H7 (cell line): Measurements from ENCODE around the gene PNPLA7. TPM values are rescaled to one million over a fixed set of nuclear protein-coding genes. Genes with fewer than 3 reads are reported as not detected.

Source experiments
- DNase-seq: peaks from one replicate; pipeline ENCODE4 v3.0.0; 2012
- H3K27me3 ChIP-seq: 2 replicates; pipeline ENCODE4 v1.6.0; 2011; ENCODE audit warnings: mild to moderate bottlenecking, low read length; ENCODE audit not compliant: control insufficient read depth, insufficient read depth
- H3K36me3 ChIP-seq: replicated peaks from 2 replicates; pipeline ENCODE4 v1.5.1; 2011; ENCODE audit warnings: low read length; ENCODE audit not compliant: control insufficient read depth, insufficient read depth
- H3K4me3 ChIP-seq: 2 replicates; pipeline ENCODE4 v1.5.1; 2011; ENCODE audit warnings: low read depth, mild to moderate bottlenecking, control low read depth, low read length, moderate library complexity; ENCODE audit not compliant: insufficient read depth
- total RNA-seq: library from RNA; depleted of rRNA; stranded (reverse); fragments of >200 nt; shearing (Covaris generic); gene quantifications from 2 replicates; pipeline ENCODE4 v1.2.3, GENCODE V29; 2014

The PNPLA7 gene
- total RNA-seq, 1 experiment from 2014 or later, result 0.14 TPM

DNA sequence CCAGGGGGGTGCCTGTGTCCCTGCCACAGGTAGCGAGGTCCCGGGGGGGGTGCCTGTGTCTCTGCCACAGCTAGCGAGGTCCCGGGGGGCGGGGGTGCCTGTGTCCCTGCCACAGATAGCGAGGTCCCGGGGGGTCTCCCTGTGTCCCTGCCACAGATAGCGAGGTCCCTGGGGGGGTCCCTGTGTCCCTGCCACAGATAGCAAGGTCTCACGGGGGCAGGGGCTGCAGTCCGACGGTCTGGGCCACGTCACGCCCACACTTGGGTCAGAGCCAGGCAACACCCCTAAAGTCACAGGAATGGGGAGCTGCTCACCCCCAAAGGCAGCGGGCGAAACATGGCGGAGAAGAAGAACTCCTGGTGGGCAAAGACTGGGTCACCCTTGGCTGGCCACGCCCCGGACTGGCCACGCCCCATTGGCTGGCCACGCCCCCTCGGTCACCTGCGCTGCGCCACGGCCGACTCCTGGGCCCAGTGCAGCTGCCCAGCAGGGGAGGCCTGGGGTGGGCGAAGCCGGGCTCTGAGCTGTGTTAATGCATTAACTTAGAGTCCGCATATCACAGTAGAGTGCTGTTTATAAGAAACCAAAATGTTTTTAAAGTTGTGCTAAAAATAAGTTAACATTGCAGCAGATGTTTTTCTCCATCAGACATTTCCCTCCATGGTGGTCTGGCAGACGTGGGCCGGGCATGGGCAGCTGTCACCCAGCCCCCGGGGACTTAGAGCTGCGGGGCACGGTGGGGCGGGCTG is 120.1 kb downstream of the PNPLA7 start:
- Histone ChIP-seq H3K4me3 (no peak overlapping the region), H3K36me3 (no peaks in the 10 kb centered on the region), H3K27me3 (no peaks in the 10 kb centered on the region)
- peak; percentile 93 for DNase-seq

- no peaks in the 10 kb centered on the region for H3K36me3 ChIP-seq
- H3K4me3 ChIP-seq, result no peak overlapping the region
- DNase-seq, result no peak
- no peaks in the 10 kb centered on the region; the same call in 1 of the 2 replicates for H3K27me3 ChIP-seq
Measured at GRCh38 chr9:137429546-137429890, 120.7 kb downstream of the PNPLA7 start.

DNA sequence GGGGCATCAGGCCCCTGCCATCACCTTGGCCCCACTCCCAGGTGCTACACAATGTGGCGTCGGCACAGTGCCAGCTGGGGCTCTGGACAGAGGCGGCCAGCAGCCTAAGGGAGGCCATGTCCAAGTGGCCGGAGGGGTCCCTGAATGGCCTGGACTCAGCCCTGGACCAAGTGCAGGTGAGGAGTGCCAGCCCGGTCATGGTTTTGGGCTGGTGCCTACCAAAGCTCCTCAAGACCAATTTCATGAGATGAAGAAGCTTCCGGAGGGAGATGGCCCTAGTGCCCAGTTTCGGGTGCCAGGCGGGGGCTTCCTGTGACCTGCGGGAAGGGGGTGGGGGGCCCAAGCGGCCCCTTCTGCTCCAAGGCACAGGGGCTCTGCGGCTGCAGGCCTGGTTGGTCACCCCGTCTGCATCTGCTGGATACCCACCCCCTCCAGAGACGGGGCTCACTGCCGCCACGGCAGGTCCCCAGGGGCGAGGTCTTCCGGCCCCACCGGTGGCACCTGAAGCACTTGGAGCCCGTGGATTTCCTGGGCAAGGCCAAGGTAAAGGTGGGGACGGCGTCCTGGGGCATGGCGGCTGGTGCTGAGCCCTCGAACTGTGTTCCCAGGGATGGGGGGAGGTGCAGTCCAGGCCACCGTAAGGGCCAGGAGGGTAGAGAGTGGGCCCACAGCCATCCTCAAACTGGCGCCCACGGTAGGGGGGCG is 121.2 kb downstream of the PNPLA7 start:
- H3K27me3 ChIP-seq, result peaks cover 2% of the 10 kb centered on the region; the same call in 1 of the 2 replicates
- no peak overlapping the region for H3K4me3 ChIP-seq
- DNase-seq, result peak; percentile 52
- no peaks in the 10 kb centered on the region for H3K36me3 ChIP-seq

DNA sequence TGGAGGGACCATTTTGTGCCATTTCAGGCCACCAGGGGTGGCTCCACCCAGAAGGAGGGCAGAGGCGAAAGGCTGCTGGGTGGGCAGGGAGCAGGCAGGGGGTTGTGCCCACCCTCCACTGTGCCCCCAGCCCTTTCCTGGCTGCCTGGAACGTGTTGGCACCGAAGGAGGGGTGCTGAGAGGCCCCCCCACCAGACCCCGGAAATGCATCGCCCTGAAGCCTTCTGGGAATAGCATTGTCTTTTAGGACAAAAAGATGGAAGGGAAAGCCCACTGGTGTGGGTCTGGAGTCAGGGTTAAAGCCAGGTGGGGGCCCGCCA is 121.9 kb downstream of the PNPLA7 start:
- peaks cover 8% of the 10 kb centered on the region for H3K27me3 ChIP-seq

DNA sequence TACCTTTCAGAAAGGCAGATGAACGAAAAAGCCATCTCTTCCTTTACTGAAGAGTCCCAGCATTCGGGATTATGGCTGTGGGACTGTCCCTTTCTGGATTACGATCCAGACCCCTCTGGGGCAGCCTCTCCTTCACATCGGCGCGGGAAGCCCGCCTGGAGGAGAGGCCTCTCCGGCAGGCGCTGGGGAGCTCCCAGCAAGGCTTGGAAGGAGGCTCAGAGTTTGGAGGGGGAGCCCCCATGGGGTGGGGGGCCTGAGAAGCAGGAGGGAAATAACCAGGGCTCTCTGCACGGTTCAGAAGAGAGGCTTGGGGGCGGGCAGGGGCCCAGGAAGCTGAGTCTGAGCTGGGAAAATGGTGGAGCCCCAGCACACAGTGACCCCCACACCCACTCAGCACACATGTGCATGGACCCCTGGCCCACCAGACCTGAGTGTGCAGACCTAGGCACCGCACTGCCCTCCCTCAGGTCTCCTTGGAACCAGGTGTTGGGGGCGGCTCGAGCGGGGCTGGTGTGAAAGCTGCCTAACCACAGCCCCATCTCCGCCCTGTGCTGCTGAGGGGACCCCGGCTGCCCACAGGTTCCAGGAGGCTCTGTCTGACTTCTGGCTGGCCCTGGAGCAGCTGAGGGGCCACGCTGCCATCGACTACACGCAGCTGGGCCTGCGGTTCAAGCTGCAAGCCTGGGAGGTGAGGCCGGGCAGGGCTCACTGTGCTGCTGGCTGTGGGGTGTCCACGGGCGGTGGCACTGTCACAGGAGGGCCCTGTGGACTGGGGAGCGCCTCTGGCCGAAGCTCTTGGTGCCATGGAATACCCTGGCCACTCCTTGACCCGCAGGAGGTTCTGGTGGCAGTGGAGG is 122.5 kb downstream of the PNPLA7 start:
- no peak overlapping the region for H3K4me3 ChIP-seq
- peaks cover 8% of the 10 kb centered on the region for H3K27me3 ChIP-seq
- no peaks in the 10 kb centered on the region for H3K36me3 ChIP-seq
- peak; percentile 47 for DNase-seq

More for the DNA sequence above, 121.9 kb downstream of the PNPLA7 start:
- Histone ChIP-seq H3K4me3 (no peak overlapping the region), H3K36me3 (no peaks in the 10 kb centered on the region)
- no peak for DNase-seq

GRCh38 chr9:137426018-137426681 is 124.1 kb downstream of the PNPLA7 start:
- H3K36me3 ChIP-seq, result no peaks in the 10 kb centered on the region
- H3K27me3 ChIP-seq, result peaks cover 8% of the 10 kb centered on the region
- peak; percentile 30 for DNase-seq
- no peak overlapping the region for H3K4me3 ChIP-seq

- DNase-seq, result peak; percentile 78
- peaks cover 8% of the 10 kb centered on the region for H3K27me3 ChIP-seq
- no peaks in the 10 kb centered on the region for H3K36me3 ChIP-seq
- H3K4me3 ChIP-seq, result peak overlapping the region; percentile 43
Measured at GRCh38 chr9:137423514-137424291, 126.5 kb downstream of the PNPLA7 start.

GRCh38 chr9:137422604-137423513 is 127.3 kb downstream of the PNPLA7 start, which contains the start of the genes EXD3 and NOXA1:
EXD3 (minus strand) TSS chr9:137423162; CDS start chr9:137395357, 27,805 bp downstream.
NOXA1 (plus strand) TSS chr9:137423393; CDS start chr9:137423530, 137 bp downstream.
- DNase-seq, result peak; percentile 100
- H3K27me3 ChIP-seq, result peaks cover 8% of the 10 kb centered on the region
- no peaks in the 10 kb centered on the region for H3K36me3 ChIP-seq
- H3K4me3 ChIP-seq, result peak within 1 kb of the TSS; percentile 67

DNA sequence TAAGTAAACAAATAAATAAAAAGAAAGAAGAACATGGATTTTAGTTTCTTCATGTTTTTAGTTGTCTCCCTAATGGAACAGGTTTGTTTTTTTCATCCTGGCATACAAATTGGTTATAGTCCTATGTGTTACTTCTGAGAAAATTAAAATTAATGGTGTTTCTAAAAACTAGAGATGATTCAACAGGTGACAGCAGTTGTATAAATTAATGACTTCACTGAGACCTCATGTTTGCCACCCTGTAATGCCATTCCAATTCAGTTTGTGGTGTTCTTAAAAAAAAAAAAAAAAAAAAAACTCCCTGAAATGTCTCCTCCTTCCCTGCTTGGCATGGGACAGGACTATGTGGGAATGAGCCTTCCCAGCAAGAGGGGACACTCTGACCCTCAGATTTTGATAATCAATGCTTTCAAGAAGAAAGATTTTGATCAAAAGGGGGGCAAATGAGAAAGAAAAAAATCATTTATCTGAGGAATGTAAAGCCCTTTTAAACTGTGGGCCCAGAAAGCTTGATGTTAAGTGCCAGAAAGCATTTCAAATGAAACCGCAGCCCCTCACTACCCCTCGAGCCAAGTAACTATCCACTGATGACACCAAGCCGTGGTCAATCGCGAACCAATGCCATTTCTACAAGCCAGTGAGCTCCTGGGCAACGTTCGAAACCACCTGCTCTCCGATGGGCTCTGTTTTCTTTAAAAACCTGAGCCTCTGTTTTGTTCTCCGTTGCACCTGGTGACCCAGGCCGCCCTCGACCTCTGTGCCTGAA is 128.2 kb downstream of the PNPLA7 start:
- Histone ChIP-seq H3K4me3 (peak overlapping the region; percentile 67), H3K36me3 (no peaks in the 10 kb centered on the region), H3K27me3 (peaks cover 8% of the 10 kb centered on the region)
- no peak for DNase-seq

- no peak overlapping the region for H3K4me3 ChIP-seq
- DNase-seq, result no peak
- no peaks in the 10 kb centered on the region for H3K36me3 ChIP-seq
- H3K27me3 ChIP-seq, result no peaks in the 10 kb centered on the region
Measured at GRCh38 chr9:137417161-137418021, 132.8 kb downstream of the PNPLA7 start.

DNA sequence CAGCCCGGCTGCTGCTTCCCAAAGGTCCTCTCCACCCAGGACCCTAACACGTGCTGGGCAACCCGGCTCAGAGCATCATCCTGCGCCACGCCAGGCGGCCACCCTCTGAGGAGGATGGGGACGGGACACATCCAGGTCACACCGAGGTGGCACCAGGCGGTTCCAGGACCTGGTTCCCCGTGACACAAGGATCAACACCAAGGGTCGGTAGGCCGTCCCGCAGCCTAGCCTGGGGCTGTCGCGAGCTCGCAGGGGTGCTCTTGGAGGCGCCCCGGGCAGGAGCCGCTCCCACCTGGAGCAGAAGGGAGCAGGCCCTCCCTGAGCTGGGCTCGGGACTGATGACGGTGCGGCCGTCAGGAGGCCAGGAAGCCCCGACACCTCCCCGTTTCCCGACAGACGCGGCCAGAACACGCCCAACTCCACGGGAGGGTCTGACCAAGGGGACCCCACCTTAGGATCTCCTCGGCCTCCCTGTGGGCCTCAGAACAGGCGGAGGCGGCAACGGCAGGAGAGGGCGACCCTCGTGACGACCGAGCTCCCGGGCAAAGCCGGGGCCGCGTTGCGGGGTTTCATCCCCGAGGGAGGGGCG is 133.5 kb downstream of the PNPLA7 start:
- Histone ChIP-seq H3K4me3 (no peak overlapping the region), H3K27me3 (no peaks in the 10 kb centered on the region), H3K36me3 (no peaks in the 10 kb centered on the region)
- no peak for DNase-seq
